ENCODE results near the gene GRIK2. TPM values are rescaled to one million over a fixed set of nuclear protein-coding genes. Genes with fewer than 3 reads are reported as not detected.

Gene GRIK2
- total RNA-seq, 6 experiments from 2014 or later = 25.0 to 33.3 (median 28.3) TPM

DNA sequence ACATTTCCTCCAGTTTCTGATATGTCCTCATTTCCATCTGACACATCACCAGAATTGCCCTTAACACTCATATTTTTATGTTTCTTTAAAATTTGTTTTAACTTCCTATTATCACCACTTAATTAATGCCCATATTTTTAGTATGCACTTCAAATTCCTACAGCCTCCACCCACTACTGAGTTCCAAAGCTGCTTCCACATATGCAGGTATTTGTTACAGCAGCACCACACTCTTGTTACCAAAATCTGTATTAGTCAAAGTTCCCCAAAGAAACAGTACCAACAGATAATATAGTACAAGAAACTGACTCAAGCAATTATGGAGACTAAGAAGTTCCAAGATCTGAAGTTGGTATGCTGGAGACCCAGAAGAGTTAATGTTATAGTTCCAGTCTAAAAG, 340.4 kb downstream of the GRIK2 start:
- Mint-ChIP-seq H3K27me3 (ENCODE audit: insufficient read depth) (peaks cover 3% of the 10 kb centered on the region; the same call in 1 of the 2 replicates), H3K27ac (no peak overlapping the region), H3K4me3 (no peak overlapping the region), H3K36me3 (ENCODE audit: low read depth) (peaks cover 24% of the 10 kb centered on the region), H3K4me1 (ENCODE audit: low read depth) (peaks cover 18% of the 10 kb centered on the region), H3K9me3 (no peaks in the 10 kb centered on the region)
- TF ChIP-seq, protein P1, sequence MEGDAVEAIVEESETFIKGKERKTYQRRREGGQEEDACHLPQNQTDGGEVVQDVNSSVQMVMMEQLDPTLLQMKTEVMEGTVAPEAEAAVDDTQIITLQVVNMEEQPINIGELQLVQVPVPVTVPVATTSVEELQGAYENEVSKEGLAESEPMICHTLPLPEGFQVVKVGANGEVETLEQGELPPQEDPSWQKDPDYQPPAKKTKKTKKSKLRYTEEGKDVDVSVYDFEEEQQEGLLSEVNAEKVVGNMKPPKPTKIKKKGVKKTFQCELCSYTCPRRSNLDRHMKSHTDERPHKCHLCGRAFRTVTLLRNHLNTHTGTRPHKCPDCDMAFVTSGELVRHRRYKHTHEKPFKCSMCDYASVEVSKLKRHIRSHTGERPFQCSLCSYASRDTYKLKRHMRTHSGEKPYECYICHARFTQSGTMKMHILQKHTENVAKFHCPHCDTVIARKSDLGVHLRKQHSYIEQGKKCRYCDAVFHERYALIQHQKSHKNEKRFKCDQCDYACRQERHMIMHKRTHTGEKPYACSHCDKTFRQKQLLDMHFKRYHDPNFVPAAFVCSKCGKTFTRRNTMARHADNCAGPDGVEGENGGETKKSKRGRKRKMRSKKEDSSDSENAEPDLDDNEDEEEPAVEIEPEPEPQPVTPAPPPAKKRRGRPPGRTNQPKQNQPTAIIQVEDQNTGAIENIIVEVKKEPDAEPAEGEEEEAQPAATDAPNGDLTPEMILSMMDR (IDR thresholded peaks at IDR 0.05) = no peak
- no peak for DNase-seq

DNA sequence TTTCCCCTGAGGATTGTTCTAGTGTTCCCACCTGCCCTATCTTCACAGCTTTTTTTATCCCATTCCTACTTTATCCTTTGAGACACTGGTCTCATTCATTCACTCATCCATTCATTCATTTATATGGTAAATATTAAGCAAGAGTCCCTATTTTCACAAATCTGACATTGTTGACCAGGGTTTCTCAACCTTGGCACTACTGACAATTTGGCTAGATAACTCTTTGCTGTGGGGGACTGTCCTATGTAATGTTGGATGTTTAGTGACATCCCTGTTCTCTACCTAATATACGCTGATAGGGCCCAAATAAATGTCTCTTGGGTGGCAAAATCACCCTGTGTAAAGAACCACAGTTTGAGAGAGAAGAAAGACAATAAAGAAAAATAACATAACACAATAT, 345.0 kb downstream of the GRIK2 start:
- no peak for DNase-seq
- Mint-ChIP-seq H3K4me1 (ENCODE audit: low read depth) (peaks cover 22% of the 10 kb centered on the region), H3K27ac (no peak overlapping the region), H3K36me3 (ENCODE audit: low read depth) (peaks cover 24% of the 10 kb centered on the region), H3K4me3 (no peak overlapping the region), H3K27me3 (ENCODE audit: insufficient read depth) (peaks cover 1% of the 10 kb centered on the region; the same call in 1 of the 2 replicates), H3K9me3 (no peaks in the 10 kb centered on the region)
- TF ChIP-seq, protein P1 (IDR thresholded peaks at IDR 0.05) = no peak

DNA sequence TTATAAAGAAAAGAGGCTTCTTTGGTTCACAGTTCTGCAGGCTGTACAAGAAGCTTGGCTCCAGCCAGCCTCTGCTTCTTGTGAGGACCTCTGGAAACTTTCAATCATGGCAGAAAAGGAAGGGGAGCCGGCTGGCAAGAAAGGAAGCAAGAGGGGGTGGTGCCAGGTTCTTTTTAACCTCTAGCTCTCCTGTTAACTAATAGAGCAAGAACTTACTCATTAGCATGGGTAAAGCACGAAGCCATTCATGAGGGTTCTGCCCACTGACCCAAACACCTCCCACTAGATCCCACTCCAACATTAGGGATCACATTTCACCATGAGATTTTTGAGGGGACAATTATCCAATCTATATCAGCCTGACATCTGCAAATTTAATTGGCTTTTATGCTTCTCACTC, 347.1 kb downstream of the GRIK2 start:
- no peak for DNase-seq
- Mint-ChIP-seq H3K4me3 (no peak overlapping the region), H3K9me3 (no peaks in the 10 kb centered on the region), H3K4me1 (ENCODE audit: low read depth) (peaks cover 22% of the 10 kb centered on the region), H3K27me3 (ENCODE audit: insufficient read depth) (peaks cover 1% of the 10 kb centered on the region; the same call in 1 of the 2 replicates), H3K27ac (no peak overlapping the region), H3K36me3 (ENCODE audit: low read depth) (peaks cover 13% of the 10 kb centered on the region)
- TF ChIP-seq, protein P1 (IDR thresholded peaks at IDR 0.05) = no peak

DNA sequence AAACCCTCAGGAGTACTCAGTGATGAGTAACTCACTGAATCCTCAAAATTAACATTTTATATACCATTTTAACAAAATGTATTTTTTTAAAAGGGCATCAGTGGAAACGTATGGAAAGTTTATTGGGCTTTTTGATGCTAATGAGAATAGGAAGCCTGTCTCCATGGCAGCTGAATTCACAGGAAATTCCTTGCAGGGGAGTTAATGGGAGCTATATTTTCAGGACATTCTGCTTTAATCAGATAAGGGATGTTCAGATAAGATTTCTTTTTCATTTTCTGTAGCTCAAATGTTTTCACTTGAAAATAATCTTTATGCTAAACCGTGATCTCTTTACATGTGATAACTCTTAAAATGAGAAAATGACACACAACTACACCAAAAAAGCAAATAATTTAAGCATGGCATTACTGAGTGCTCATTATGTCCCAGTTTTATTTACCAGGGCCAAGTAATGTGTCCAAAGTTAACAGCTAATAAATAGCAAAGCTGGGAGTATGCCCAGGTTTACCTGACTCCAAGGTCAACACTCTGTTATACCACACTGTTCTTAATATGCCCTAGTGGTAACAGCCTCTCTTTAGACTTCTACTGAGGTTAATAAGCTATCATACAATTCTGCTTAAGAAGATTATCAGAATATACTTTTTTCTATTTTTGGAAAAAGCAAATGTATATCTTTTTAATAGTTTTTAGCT, 348.1 kb downstream of the GRIK2 start:
- Mint-ChIP-seq H3K9me3 (no peaks in the 10 kb centered on the region), H3K36me3 (ENCODE audit: low read depth) (peaks cover 10% of the 10 kb centered on the region), H3K27ac (no peak overlapping the region), H3K4me1 (ENCODE audit: low read depth) (peaks cover 22% of the 10 kb centered on the region), H3K27me3 (ENCODE audit: insufficient read depth) (peaks cover 1% of the 10 kb centered on the region; the same call in 1 of the 2 replicates), H3K4me3 (no peak overlapping the region)
- no peak for DNase-seq
- TF ChIP-seq, protein P1 (IDR thresholded peaks at IDR 0.05) = no peak

DNA sequence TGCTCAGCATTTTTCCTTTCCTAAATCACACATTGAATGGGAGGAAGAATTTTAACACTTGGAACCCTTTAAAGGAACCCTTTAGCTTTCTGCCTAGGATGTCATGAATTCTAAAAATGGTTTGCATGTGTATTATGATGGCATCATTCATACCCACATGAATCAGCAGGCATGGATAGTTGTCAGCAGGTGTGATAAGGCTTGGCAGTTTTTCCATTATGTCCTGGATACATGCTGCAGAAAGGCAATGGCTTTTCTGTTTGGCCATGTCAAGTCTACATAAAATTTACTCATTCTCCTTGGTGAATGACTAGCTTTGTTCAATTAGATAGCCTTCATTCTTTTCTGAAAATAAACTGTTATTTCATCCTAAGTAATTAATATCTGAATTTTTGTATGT, 353.7 kb downstream of the GRIK2 start:
- TF ChIP-seq, protein P1 (IDR thresholded peaks at IDR 0.05) = no peak
- Mint-ChIP-seq H3K27me3 (ENCODE audit: insufficient read depth) (no peaks in the 10 kb centered on the region; the same call in 1 of the 2 replicates), H3K36me3 (ENCODE audit: low read depth) (no peaks in the 10 kb centered on the region), H3K4me1 (ENCODE audit: low read depth) (no peaks in the 10 kb centered on the region; the same call in 1 of the 2 replicates), H3K4me3 (no peak overlapping the region), H3K27ac (no peak overlapping the region), H3K9me3 (no peaks in the 10 kb centered on the region)
- no peak for DNase-seq
